ENCODE measurements around the gene ABCA6.
"Not testable (repeated sequence)": the region's sequence is repeated elsewhere in the genome, so short reads cannot be mapped to it uniquely, and the experiment has no call there.

ABCA6 gene

GRCh38 chr17:69071233-69071586 lies 70.5 kb downstream of the ABCA6 start:
- DNase-seq, result not testable (repeated sequence)

DNA sequence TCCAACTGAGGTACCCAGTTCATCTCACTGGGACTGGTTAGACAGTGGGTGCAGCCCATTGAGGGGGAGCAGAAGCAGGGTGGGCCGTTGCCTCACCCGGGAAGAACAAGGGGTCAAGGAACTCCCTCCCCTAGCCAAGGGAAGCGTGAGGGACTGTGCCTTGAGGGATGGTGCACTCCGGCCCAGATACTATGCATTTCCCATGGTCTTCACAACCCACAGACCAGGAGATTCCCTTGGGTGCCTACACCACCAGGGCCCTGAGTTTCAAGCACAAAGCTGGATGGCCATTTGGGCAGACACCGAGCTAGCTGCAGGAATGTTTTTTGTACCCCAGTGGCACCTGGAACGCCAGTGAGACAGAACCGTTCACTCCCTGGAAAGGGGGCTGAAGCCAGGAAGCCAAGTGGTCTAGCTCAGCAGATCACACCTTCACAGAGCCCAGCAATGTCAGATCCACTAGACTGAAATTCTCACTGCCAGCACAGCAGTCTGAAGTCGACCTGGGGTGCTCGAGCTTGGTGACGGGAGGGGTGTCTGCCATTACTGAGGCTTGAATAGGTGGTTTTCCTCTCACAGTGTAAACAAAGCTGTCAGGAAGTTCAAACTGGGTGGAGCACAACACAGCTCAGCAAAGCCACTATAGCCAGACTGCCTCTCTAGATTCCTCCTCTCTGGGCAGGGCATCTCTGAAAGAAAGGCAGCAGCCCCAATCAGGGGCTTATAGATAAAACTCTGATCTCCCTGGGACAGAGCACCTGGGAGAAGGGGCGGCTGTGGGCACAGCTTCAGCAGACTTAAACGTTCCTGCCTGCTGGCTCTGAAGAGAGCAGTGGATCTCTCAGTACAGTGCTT lies 71.1 kb downstream of the ABCA6 start:
- not testable (repeated sequence) for DNase-seq

DNA sequence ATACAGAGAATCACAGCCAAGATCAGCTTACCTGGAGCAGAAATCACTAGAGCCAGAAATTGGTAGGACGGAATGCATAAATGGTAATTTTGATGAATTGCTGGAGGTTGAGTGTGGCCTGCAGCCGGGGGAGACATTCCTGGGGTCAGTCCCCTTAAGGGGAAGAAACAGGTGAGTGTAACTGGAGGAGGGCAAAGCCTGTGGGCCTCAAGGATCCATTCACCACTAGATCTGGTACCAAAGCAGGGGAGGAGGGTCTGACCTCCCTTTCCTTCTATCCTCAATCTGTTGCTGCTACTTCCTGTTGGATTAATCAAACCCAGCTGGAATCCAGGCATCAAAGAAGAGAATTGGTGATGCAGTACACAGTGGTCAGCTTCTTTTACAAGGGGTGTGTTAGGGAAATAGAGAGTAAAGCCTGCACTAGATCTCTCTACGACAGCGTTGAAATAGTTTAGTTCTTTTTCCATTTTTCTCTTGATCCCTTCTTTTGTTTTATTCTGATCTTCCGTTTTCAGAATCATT lies 72.4 kb downstream of the ABCA6 start:
- no peak for DNase-seq

DNA sequence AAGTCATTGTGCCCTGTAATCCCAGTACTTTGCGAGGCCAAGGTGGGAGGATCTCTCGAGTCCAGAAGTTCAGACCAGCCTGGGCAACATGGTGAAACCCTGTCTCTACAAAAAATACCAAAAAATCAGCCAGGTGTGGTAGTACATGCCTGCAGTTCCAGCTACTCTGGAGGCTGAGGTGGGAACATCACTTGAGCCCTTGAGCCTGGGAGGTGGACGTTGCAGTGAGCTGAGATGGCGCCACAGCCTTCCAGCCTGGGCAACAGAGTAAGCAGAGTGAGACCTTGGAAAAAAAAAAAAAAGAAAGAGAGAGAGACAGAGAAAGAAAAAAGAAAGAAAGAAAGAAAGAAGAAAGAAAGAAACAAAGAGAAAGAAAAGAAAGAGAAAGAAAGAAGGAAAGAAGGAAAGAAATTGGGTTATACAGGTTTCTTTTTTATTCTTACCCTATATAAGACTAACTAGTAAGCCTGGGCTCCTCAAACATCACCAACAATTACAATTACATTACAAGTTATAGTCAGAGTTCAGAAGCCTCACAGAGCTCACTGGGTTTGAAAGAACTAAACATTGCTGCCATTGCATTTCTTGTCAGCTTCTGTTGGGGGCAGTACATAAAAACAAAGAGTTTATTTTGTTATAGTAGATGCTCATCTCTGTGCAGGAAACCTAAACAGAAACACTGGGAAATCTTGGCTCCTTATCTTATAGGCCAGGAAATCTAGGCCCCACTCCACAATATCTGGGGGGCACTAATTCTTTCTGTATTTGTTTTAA lies 74.2 kb downstream of the ABCA6 start:
- no peak for DNase-seq

DNA sequence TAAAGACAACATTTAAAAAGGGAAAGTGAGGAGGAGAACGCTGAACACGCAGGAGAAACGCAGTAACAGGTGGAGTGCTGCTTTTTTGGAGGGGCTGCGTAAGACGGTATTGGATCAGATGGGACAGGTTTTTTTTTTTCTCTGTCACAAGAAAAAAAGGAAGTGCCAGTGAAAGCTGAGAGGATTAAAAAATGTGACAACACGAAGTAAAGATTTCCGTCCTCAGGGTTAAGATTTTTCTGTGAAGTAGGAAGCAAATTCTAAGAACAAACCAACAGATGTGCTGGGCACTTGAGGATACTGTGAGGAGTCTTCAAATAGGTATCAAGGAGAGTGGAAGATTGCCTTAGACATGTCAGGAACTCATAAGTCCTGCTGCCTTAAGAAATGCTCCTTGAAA lies 75.2 kb downstream of the ABCA6 start:
- DNase-seq, result no peak

GRCh38 chr17:69065113-69065512 lies 76.6 kb downstream of the ABCA6 start:
- no peak for DNase-seq

GRCh38 chr17:69064476-69064875 lies 77.2 kb downstream of the ABCA6 start:
- DNase-seq, result no peak

DNA sequence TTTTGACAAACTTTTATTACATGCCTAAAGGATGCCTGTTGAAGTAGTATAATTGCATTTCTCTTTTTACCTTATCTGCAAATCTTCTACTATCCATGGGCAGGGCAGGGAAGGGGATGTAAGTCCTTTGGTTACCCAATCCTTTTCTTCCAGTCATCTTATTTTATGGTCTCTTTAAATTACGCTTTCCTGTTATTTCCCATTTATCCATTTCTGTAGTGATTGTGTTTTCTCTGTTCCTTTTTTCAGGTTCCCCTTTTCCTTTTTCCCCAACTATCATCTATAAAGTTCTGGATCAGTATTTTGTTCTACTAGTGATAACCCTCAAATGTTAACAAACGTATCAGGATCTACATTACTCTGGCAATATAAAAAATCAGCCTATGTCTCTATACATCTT lies 77.7 kb downstream of the ABCA6 start:
- no peak for DNase-seq

GRCh38 chr17:69062860-69063581 lies 78.7 kb downstream of the ABCA6 start:
- DNase-seq, result no peak

DNA sequence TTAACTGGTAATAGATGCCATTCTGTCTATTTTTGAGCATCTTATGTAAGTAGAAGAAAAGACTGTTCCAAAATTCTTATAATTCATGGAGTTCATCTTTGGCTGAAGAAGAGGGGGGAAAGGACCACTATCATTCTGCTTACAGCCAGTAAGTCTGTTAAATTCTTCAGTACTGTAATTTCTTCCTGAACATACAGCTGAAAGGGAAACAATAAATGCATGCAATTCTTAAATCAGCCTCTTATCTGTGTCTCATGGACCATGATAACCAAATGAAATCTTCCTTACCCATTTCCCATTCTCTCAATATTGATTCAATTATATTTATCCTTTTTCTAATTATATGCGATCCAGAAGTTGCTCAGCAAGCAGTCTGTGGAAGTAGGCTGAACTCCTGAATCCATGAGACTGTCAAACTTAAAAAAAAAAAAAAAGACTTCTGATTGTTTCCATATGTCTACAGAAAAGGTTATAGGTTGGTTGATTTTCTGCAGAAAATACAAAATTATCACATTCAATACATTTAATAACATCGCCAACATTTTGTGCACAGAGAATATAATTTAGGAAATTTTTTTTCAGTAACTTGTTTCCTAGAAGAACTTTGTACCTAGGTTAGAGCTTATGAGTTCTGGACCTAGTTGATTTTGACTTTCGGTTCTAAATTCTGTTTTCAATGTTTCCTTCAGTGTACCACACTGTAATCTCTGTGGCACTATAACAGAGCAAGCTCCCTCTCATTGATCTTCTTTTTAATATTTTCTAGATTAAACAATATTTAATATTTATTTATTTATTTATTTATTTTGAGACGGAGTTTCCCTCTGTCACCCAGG lies 79.8 kb downstream of the ABCA6 start:
- no peak for DNase-seq

- DNase-seq, result no peak
Measured at GRCh38 chr17:69060822-69061221, 80.9 kb downstream of the ABCA6 start, which contains the start of gene ABCA9. Gene ABCA9, minus strand, starts transcription at chr17:69060927. Its CDS starts 9,801 bp downstream, at chr17:69051126.

DNA sequence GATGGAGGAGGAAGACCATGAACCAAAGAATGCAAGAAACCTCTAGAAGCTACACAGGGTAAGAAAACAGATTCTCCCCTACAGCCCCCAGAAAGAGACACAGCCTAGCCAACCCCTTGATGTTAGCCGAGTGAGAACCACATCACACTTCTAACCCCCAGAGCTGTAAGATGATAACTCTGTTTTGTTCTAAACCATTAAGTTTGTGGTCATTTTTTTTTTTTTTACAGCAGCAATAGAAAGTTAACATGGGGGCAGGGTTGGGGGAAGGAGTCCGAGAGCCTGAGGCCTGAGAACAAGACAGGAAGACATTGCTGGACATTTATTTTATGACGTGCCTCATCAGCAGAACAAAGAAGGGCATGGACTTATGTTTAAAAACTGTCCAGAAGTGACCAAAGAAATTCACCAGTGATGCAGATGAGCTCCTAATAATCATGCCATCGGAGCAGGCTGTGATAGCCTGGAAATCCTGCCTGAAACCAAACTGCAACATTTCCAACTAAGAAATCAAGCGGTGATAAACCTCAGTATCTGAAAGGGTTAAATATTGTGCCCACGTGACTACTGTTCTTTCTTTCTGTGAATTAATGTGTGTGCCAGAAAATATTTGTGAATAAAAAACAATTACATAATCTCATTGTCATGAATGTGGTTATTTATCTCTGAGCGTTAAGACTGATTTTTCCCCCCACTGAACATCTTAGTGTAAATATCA lies 82.1 kb downstream of the ABCA6 start:
- DNase-seq, result no peak

DNA sequence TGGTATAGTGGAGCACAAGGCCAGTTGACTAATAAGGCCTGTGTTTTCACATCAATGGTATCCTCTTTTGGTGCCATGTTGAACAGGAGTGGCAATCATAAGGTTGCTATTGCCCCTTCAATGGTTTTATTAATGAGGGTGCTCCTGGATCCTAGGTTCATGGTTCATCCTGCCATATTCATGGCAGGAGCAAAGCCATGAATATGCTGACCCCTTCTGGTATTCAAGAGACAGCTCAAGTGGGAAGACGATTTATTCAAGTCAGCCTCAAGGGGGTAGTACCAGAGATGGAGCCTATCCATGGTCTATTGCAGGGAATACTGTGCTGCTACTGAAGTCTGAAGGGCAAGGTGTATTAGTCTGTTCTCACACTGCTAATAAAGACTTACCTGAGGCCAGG lies 83.5 kb downstream of the ABCA6 start:
- no peak for DNase-seq

DNA sequence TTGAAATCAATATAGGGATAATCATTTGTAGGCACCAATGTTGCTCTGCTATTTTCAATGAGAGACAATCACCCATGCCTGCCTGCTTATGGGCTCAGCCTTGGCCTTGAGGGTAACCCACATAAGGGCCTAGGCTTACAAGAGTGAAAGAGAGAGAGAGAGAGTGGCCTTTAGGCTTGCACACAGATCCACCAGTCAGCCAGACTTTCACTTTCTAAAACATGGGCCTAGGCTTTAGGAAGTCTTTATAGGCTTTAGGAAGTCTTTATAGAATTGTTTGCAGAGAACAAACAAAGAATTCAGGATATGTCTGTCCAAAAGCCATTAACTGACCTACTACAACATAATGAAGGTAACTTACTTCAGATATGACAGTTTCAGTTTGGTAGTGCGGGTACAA lies 84.4 kb downstream of the ABCA6 start:
- no peak for DNase-seq

GRCh38 chr17:69056179-69056823 lies 85.4 kb downstream of the ABCA6 start:
- no peak for DNase-seq

- DNase-seq, result no peak
Measured at GRCh38 chr17:69055334-69055733, 86.4 kb downstream of the ABCA6 start.

DNA sequence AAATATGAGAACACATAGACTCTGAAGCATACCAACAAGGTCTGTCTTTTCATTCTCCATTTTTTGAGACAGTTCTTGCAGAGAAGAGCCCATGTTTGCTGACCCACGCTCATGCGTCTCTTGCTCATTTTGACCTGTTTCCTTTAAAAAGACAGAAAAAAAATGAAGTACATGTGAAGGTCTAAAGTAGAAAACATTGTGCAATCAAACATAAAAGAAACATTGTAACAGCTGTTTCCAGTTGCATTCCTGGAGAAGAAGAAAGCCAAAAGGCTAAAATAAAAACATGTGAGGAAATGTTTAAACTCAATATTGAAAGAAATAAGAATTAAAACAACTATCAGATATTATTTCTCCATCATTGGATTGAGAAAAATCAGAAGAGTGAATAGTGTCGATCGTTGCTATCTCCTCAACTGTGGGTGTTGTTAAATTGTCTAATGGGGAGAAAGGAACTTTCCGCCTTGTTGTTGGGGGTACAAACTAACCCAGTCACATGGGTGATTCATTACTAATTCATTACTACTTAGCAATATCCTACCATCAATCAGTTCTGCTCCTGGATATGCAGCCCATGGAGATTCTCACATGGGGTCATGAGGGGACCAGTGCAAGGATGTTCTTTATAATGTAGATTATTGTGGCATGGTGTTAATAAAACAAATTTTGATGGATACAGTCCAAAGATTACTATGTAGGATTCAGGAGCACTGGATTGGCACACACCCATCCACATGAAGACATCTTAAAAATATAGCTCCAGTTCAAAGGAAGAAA lies 90.5 kb downstream of the ABCA6 start:
- no peak for DNase-seq

GRCh38 chr17:69048634-69049033 lies 93.1 kb downstream of the ABCA6 start:
- DNase-seq, result no peak

DNA sequence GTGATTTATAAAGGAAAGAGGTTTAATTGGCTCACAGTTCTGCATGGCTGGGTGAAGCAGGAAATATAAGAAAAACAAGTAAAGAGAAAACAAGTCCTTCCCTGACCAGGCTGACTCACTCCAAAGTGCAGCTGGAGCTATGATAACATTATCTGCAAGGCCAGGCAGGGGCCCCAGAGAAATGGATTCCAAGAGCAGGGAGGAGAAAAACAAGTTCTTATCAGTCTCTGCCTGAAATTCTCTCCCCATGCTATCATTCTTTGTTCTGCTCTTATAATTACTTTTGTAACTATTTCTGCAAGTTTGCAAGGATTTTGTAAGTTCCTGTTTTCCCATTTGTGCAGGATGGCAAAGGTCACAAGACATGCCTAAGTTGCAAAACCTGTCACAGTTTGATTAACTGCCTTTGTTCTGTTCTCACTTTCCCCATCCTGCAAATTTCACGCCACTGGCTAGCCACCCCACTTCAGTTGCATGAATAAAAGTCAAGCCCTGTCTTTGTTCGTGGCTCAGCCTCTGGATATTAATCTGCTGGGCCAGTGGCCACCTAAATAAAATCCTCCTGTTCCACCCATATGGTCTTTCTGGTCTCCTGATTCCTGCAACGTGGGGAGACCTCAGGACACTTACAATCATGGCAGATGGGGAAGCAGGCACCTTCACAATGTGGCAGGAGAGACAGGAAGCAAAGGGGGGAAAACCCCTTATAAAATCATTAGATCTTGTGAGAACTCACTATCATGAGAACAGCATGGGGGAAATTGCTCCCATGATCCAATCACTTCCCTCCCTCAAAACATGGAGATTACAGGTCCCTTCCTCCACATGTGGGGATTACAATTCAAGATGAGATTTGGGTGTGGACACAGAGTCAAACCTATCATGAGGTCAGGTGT lies 94.1 kb downstream of the ABCA6 start:
- no peak for DNase-seq
